ENCODE measurements around the gene GPR137C.

Gene GPR137C, protein sequence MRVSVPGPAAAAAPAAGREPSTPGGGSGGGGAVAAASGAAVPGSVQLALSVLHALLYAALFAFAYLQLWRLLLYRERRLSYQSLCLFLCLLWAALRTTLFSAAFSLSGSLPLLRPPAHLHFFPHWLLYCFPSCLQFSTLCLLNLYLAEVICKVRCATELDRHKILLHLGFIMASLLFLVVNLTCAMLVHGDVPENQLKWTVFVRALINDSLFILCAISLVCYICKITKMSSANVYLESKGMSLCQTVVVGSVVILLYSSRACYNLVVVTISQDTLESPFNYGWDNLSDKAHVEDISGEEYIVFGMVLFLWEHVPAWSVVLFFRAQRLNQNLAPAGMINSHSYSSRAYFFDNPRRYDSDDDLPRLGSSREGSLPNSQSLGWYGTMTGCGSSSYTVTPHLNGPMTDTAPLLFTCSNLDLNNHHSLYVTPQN

DNA sequence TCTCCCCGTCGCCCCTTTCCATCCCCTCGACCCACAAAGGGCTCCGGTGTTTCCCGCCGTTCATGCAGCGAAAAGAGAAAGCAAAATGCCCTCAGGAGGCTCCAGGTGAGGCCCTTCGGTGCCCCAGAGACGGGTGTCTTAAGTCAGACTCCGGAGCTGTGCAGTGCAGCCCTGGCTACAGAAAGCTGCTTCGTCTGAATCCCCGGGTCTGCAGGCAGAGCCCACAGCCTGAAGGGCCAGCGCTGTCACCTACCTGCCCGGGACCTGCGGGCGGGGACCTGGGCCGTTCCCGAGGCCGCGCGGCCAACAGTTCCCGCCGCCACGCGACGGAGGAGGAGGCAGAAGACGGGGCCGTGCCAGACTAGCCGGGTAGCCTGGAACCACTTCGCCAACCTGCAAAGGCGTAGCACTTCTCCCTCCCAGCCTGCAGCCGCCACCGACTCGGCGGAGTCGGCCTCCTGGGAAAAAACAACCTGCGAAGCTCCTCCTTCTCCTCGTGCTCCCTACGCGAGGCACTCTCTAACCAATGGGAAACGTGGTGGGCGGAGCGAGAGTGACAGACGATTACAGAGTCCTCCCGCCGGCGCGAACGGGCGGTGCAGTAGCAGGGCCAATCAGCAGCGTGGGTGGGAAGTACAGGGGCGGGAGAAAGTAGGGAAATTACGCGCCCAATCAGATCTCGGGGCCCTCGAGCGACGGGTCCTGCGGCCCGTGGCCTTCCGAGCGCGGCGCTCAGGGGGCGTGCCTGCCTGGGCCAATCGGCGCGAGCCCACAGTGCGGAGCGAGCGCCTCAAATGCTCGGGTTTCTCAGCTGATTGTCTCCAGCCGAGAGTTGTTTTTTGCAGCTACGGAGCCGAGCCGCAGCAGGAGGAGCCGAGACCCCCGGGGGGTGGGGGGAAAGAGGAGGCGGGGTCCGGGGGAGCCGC is at the start of gene GPR137C, which contains the start of gene TXNDC16:
GPR137C (plus strand) TSS at position 774 of the 926 bp plus-strand sequence. CDS start 312 bp downstream, outside the sequence.
TXNDC16 (minus strand) TSS at position 443 of the 926 bp plus-strand sequence. CDS start 8,948 bp downstream, outside the sequence.
- peak; percentile 99 for DNase-seq

DNA sequence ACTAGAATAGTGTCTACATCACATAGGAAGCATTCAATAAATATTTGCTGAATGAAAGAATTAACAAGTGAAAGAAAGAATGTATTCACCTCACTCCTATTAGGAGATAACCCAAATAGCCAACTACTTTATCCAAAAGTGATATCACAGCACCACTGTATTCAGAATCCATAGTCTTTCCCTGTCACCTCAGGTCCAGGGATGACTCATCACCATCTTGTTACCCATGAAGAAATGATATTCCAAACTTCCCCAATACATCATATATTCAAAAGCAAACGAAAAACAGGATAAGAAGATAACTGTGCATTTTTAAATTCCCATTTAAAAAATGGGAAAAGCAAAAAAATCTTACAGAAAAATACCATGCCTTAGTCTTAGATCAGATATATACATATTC is 39.4 kb upstream of the GPR137C start:
- DNase-seq: no peak

DNA sequence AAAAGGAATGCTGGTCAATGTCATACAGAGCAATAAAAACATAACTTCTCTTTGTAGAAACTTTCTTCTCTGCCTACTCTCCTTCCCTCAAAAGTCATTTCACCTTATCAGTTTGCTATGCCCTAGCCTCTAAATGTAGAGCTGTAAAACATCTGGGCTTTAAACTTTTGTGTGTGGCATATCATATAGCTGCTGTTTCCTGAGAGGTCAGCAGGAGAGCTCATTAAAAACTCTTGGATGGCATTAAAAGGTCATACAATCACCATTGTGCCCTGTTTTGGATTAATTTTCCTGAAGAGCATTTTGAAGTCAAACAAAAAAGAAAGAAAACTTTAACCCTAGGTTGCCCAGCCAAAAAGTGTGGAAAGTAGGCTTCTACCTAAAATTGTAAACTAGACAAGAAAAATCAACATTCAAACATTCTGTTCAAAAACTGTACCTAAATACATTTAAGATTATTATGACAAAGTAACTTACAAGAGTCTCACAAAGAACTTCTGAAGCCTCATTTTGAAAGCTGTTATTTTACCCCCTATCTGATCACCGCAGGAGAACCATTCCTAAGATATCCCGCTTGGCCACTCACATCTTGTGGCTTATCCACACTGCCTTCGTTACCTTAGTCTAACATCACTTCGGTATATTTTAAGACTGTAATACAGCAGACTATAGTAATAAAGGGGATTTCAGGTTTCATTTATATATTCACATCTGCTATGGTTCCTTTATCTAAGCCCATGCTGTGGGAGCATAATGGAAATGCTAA is 38.4 kb upstream of the GPR137C start:
- DNase-seq: no peak

DNA sequence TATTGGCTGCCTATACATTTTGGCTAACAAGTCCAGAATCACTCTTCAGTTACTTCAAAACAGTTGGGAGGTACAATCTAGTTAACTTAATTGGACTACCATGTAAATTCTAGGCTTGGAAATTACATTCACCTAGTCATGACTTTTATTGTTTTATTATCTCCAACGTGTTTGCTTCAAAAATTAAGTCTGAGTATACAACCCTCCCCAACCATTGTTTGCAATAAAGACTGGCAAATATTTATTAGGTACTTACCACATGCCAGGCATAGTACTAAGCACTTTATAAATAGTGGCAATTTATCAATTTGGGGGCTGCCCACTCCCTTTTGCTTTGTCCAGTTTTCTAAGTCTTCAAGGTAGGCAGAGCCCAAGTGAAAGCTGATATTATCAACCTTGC is 30.6 kb upstream of the GPR137C start:
- DNase-seq: no peak

DNA sequence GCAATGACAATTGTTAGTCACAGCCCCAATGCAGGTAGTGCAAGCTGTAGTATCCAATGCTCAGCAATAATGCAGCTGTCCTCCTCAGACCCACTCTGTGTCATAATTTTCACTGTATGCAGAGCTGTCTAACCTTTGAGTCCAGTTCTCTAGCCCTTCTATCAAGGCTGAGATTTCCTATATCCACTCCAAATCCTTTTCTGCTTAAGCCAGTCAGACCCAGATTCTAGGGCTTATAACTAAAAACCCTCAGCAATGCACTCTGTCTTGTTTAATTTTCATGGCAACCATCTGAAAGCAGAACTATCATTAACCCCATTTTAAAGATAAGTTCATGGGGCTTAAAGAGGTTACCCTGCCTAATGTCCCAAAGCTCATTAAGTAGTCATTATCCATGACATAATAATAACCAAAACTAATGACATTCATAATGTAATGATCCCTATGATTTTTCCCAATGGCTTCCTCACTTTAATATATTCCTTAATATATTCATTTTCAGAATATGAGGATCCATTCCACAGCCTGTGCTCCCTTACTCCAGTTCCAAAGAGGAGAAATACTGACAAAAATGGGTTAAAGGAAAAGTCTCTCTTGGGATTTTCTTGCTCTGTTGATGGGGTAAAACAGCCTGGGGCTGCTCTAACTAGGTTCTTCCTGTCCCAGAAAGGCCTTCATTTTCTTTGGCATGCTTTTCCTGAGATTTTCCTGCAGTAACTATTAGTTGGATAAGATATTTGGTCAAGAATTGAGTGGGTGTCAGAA is 29.9 kb upstream of the GPR137C start:
- DNase-seq: no peak

DNA sequence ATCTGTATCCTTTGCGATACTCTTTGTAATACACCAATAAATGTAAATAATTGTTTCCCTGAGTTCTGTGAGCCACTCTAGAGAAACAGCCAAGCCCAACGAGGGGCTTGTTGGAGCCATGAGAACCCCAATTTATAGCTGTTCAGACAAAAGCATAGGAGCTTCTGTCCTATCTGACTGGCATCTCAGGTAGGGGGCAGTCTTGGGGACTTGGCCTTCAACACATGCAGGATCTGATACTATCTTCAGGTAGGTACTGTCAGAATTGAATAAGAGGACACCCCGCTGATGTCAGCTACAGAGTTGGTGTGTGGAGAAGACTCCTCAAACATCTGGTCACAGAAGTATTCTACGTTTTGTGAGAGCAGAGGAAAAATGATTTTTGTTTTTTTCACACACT is 25.6 kb upstream of the GPR137C start:
- no peak for DNase-seq

DNA sequence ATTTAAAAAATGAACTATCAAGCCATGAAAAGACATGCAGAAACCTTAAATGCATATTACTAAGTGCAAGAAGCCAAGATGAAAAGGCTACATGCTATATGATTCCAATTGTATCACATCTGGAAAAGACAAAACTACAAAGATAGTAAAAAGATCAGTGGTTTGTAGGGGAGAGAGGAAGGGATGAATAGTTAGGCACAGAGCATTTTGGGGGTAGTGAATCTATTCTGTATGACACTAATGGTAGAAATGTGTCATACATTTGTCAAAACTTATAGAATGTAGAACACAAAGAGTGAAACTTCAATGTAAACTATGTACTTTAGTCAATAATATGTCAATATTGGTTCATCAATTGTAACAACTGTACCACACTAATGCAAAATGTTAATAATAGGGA is 21.2 kb upstream of the GPR137C start:
- no peak for DNase-seq

DNA sequence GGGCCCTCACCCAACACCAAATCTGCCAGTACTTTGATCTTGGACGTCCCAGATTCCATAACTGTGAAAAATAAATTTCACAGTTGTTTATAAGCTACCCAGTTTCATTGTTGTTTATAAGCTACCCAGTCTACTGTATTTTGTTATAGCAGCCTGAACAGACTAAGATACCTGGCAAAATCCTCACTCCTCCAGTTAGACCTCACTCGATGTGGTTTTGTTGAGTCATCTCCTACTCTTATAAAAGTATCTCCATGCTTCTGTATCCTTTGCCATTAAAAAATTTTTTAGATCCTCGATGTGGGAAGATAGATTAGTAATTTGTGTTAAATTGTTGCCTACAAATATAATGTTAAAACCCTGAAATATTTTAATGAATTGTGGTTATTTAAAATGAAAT is 16.4 kb upstream of the GPR137C start:
- DNase-seq: no peak

DNA sequence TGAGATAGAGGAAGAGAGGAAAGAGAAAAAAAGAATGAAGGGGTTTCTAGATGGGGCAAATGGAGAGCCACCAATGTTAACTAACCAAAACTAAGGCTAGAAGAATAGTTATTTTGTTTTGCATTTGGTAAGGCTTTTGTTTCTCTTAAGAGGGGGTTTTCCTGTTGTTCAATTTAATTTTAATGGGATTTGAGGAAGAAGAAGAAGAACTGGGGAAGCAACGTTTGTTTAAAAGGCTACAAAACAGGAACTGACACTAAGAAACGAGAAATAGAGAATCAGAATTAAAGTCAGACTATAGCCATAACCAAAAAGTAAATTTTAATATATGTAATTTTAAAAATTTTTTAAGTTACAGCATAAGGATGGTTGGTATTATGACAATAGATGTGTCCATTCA is 14.0 kb upstream of the GPR137C start:
- no peak for DNase-seq

DNA sequence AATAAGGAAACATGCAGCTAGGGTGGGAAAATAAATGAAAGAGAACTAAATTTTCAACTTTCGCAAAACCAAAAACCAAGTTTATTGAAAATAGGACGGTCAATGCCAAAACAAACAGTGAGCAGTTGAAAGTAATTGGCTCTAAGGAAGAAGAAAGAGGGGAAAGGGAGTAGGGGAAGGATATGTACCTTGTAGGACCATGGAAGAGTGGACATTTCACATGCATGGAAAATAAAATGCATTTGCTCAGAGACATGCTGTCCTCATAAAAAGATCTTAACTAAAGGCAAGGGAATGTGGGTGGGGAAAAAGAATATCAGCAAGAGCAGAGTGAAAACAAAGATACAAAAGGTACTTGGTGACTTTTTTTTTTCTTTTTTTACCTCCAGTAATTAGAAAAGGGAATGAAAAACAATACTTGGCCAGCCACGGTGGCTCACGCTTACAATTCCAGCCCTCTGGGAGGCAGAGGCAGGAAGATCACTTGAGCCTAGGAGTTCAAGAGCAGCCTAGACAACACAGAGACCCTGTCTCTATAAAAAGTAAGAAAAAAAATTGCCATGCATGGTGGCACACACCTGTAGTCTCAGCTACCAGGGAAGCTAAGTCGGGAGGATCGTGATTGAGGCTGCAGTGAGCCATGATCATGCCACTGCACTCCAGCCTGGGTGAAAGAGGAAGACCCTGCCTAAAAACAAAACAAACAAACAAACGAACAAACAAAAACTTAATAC is 6.9 kb upstream of the GPR137C start:
- DNase-seq: no peak

DNA sequence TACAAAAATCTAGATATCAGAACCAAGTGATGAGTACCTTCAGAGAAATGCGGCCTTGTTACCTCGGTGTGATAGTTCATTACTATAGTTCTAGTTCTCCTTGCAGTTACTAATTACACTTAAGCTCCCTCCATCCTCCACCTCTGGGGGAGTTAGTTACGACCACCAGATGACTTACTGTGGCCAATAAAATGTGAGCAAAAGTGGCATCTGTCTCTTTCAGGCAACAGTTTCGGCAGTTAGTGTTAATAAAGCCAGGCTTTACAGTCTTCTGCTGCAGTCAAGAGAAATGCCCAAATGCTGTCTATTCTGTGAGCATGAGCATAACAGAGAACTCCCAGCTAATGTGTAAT is 6.3 kb upstream of the GPR137C start:
- DNase-seq: no peak

DNA sequence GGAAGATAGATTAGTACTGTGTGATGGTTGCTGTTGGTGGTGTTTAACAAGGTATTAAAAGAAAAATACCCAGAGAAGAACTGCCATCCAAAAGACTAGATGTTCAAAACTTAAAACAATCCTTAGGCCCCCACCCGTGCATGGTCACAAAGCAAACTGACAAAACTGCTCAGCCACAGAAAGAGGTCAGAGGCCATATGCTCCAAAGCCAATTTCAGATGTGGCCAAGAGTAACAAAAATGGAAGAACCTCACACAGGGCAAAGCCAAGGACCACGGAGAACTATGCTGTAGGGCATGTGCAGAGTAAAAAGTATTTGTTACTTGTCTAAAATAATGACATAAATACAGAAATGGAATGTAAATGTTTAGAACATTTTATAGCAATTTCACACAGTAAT is 5.6 kb upstream of the GPR137C start:
- DNase-seq: no peak

DNA sequence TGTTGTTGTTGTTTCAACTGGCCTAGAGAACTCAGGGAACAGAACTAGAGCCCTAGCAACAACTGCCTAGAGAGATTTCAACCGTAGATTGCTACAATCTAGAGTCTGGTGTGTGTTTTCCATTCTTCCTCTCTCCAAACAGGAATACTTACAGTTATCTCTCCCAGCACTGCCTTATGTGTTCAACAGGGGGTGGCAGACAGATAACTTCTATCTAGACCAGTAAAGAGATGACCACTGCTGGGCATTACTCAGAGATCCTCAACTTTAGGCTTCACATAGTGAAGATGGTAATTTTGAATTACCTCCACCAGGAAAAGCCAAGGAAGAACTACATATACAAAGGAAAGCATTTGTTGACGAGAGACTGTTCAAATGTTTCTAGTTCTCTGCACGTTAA is 5.1 kb upstream of the GPR137C start:
- DNase-seq: no peak

DNA sequence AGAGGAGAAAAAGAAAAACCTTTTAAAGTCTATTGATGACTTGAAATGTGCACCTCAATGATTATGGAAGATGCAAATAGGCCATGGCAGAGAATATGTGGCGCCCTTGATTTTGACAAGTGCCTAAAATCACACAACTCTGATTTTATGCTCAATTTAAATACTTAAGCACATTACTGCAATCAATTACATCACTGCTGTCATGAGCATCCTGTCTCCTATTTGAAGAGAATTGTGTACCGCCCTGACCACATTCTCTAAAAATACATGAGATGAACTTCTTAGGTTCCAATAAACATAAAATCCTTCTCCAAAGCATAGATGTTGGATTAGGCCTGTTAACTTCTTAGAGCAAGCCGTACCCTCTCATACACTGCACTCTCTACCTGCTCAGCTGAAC is 2.0 kb upstream of the GPR137C start:
- DNase-seq: no peak

DNA sequence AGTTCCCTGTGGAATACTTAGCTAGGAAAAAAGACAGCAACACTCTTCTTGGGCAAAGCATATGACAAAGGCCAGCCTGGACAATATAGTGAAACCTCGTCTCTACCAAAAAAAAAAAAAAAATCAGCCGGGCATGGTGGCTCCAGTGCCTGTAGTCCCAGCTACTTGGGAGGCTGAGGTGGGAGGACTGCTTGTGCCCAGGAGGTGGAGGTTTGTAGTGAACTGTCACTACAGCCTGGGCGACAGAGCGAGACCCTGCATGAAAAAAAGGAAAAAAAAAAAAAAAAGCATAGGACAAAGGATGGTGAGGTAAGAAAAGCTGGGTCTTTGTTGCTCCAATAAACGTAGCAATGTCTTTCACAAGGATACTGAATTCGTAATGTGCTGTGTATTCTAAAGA is 1.4 kb upstream of the GPR137C start:
- no peak for DNase-seq

DNA sequence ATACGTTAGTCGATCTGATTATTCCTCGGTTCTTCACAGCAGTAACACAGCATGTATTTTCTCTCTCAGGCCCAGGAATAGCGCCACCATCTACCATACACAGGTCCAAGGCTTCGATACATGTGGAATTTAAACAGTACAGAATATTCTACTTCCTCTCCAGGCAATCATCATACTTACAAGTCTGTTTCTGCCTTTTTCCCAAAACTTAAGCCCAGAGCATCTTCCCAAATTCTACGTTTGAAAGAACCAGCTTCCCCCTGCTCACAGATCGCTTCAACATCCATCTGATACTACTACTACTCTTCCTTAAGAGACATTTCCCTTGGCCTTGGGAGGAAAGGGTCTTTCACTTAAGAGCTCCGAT is 957 bp upstream of the GPR137C start:
- DNase-seq: no peak

DNA sequence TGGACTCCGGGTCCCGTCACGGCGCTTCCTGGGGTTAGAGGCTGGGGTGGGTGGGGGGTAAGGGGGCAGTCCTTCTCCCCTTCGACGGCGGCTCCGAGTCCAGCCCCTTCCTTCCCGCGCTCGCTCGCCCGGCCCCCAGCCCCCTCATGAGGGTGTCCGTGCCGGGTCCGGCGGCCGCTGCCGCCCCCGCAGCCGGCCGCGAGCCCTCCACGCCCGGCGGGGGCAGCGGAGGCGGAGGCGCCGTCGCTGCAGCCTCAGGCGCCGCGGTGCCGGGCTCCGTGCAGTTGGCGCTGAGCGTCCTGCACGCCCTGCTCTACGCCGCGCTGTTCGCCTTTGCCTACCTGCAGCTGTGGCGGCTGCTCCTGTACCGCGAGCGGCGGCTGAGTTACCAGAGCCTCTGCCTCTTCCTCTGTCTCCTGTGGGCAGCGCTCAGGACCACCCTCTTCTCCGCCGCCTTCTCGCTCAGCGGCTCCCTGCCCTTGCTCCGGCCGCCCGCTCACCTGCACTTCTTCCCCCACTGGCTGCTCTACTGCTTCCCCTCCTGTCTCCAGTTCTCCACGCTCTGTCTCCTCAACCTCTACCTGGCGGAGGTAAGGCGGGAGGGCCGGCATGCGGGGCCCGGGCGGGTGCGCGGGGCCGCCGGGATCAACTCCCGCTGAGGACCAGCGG is 500 bp downstream of the GPR137C start:
- DNase-seq: peak; percentile 38

DNA sequence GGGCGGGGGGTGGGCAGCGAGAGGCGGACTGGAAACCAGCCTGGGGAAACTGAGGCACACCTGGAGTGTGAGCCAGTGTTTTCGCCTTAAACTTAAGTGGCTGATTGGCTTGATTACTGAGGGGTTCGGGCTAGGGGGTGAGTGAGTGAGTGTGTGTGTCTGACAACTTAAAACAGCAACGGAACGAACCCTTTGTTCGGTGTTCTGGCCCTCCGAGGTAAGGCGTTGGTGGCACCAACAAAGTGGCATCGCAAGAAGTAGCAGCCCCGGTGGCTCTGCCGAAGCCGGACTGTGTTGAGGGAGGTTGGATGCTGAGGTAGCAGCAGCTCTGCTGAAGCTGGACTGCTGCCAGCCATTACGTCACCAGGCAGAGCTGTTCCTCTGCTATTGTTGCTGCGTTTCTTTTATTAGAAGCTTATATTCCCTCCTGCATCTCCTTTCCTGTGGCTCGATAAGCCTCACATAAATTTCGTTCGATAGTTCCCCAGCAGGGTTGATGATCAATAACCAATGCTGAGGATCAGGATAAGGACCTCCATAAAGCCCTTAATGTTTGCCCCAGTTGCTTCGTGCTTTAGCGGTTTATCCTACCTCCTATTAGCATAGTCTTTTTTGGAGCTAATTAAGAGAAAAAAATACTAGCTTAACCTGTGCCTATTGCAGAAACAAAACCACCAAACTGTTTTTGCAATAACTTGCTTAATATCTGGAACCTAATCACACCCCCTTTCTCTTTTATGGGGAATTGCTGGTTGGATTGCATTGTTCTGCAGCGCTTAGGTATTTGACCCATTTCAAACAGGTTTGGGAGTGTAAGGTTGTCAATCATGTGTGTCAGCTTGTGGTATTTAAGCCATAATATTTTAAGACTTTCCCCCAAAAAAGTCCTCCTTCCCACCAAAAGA is 1.3 kb downstream of the GPR137C start:
- DNase-seq: peak; percentile 85

DNA sequence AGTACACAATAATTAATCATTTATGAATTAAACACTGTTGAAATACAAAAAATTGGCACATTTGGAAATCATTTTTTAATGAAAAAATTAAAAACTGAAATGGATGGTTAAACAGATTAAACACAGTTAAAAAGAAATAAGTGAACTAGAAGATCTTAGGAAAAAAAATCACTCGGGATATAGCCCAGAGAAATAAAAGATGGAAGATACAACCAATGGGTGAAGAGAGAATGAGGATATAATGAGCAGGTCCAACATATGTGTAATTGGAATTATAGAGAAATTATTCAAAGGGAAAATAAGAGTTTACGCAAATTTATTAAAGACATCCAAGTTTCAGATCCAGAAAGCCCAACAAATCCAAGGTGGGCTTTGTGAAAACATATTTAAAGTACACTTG is 6.1 kb downstream of the GPR137C start:
- DNase-seq: no peak

DNA sequence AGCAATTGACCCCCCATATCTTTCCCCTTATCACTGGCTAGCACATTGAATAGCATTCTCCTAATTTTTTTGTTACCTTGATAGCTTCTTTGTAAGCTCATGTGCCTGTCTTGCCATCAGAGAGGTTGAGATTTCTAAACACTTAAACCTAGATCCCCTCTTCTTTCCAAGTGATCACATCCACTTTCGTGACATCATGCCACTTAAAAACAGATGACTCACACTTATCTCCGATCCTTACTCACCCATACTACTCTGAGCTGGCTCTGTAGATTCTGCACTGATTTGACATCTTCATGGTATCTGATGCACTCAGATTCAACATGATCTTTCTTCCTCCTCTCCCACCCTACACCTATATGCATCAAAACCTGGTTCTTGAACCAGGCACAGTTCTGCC is 10.5 kb downstream of the GPR137C start:
- no peak for DNase-seq

Measured in activated CD8-positive, alpha-beta memory T cell treated with anti-CD3 and anti-CD28 coated beads, Interleukin-2, amount 50 U/mL, for 4 hours (primary cell).